ENCODE measurements around the gene EFEMP1. TPM values are rescaled to one million over a fixed set of nuclear protein-coding genes. Genes with fewer than 3 reads are reported as not detected.
A peak's percentile ranks its signal among the peaks of the same experiment; 100 is the strongest.

Gene EFEMP1
- polyA plus RNA-seq, 1 of the 3 experiments (the other 2 are of a cell fraction), result 1,015 TPM

GRCh38 chr2:55876429-55877086 is 47.0 kb downstream of the EFEMP1 start (continued):
- no peak for TF ChIP-seq FOSL2 (IDR thresholded peaks at IDR 0.05; ENCODE audit: borderline replicate concordance, low read depth)
- TF ChIP-seq RCOR1 (IDR thresholded peaks at IDR 0.05; ENCODE audit: low read length), result no peak
- TF ChIP-seq CHD2 (IDR thresholded peaks at IDR 0.05; ENCODE audit: low read length, partially characterized antibody), result no peak
- TF ChIP-seq JUND (IDR thresholded peaks at IDR 0.05), result no peak
- TF ChIP-seq PBX3 (IDR thresholded peaks at IDR 0.05), result peak; percentile 75
- TF ChIP-seq FOXM1 (IDR thresholded peaks at IDR 0.05; ENCODE audit: low read depth), result no peak

GRCh38 chr2:55875434-55876135 is 48.0 kb downstream of the EFEMP1 start:
- Histone ChIP-seq H3K27me3 (ENCODE audit: insufficient read depth) (no peaks in the 10 kb centered on the region), H3K4me2 (peak overlapping the region; percentile 49), H3K9me2 (no peaks in the 10 kb centered on the region), H4K20me1 (ENCODE audit: insufficient read depth) (no peaks in the 10 kb centered on the region), H3K79me2 (ENCODE audit: insufficient read depth) (no peaks in the 10 kb centered on the region), H3K36me3 (replicated peaks in 1 of 2; ENCODE audit: control insufficient read depth in 1 of 2, insufficient read depth in 2 of 2, low read length in 1 of 2) (peaks cover 14 to 59% of the 10 kb centered on the region in 2 experiments), H3K4me1 (ENCODE audit: control insufficient read depth in 1 of 2, insufficient read depth in 2 of 2, low read depth in 1 of 2, low read length in 1 of 2) (peaks cover 3 to 10% of the 10 kb centered on the region in 2 experiments; a peak in 3 of 4 replicates), H3K9me3 (no peaks in the 10 kb centered on the region), H3F3A (replicated peaks; ENCODE audit: insufficient read depth) (peaks cover 28% of the 10 kb centered on the region), H3K4me3 (ENCODE audit: low read depth in 2 of 2, low read length in 1 of 2) (peak overlapping the region in 1 of 2 experiments; percentile 13; a peak in 1 of 4 replicates), H3K27ac (ENCODE audit: low read depth in 2 of 2, low read length in 1 of 2) (peak overlapping the region; percentile 40 to 81; a peak in 3 of 4 replicates), H2AFZ (ENCODE audit: low read depth) (no peak overlapping the region; the same call in 1 of the 2 replicates), H3K9ac (peak overlapping the region; percentile 9; the same call in 1 of the 2 replicates)
- 24% methylated on average over 4 of the region's 4 CpGs for WGBS (ENCODE audit: low lambda C conversion rate)
- POLR2A ChIA-PET, result no interaction called here
- no peak for DNase-seq
- TF ChIP-seq ELF1 (IDR thresholded peaks at IDR 0.05), result no peak
- no peak for TF ChIP-seq RCOR1 (IDR thresholded peaks at IDR 0.05; ENCODE audit: low read length)
- TF ChIP-seq TEAD4 (IDR thresholded peaks at IDR 0.05; ENCODE audit: borderline replicate concordance, insufficient read depth), result peak; percentile 50; the same call in 1 of the 2 replicates
- TF ChIP-seq GABPA (IDR thresholded peaks at IDR 0.05; ENCODE audit: low read depth), result no peak
- peak in 1 of 2 experiments; percentile 73; a peak in 1 of 4 replicates for TF ChIP-seq EP300 (IDR thresholded peaks at IDR 0.05; ENCODE audit: borderline replicate concordance in 1 of 2, low read depth in 1 of 2, low read length in 1 of 2)
- TF ChIP-seq SMC3 (IDR thresholded peaks at IDR 0.05; ENCODE audit: low read depth, low read length), result no peak
- no peak for TF ChIP-seq USF1 (IDR thresholded peaks at IDR 0.05; ENCODE audit: borderline replicate concordance, low read depth)
- TF ChIP-seq TCF12 (IDR thresholded peaks at IDR 0.05), result peak; percentile 80
- peak; percentile 75 for TF ChIP-seq NFIC (IDR thresholded peaks at IDR 0.05; ENCODE audit: borderline replicate concordance)
- TF ChIP-seq JUND (IDR thresholded peaks at IDR 0.05), result peak; percentile 58
- TF ChIP-seq FOSL2 (IDR thresholded peaks at IDR 0.05; ENCODE audit: borderline replicate concordance, low read depth), result peak; percentile 53
- no peak for TF ChIP-seq CHD2 (IDR thresholded peaks at IDR 0.05; ENCODE audit: low read length, partially characterized antibody)
- TF ChIP-seq RXRA (IDR thresholded peaks at IDR 0.05; ENCODE audit: borderline replicate concordance, low read depth), result peak; percentile 62; the same call in 1 of the 2 replicates
- TF ChIP-seq RFX5 (IDR thresholded peaks at IDR 0.05; ENCODE audit: low read length), result no peak
- peak; percentile 86 for TF ChIP-seq PBX3 (IDR thresholded peaks at IDR 0.05)
- no peak for TF ChIP-seq RAD21 (IDR thresholded peaks at IDR 0.05; ENCODE audit: low read length)
- TF ChIP-seq MAX (IDR thresholded peaks at IDR 0.05; ENCODE audit: low read depth), result 0 out of 2 replicates have a peak, but pooled peaks have one; percentile 26
- CTCF ChIA-PET, result no interaction called here

Measured in SK-N-SH (cell line).